Tibial artery (tissue), 4 donors: ENCODE measurements around the gene MTFR2.
"Not testable (repeated sequence)": the region's sequence is repeated elsewhere in the genome, so short reads cannot be mapped to it uniquely, and the experiment has no call there.

Experiments
- DNase-seq, 2 donors: peaks; one replicate each; pipeline ENCODE4 v3.0.0-alpha.2; 2019
- H3K27ac ChIP-seq, 2 donors: fragments of 200-600 bp; sonication (generic) in 1 of 2; 1 replicate in 1 of 2; 2 replicates in 1 of 2; pipeline ENCODE4 v1.5.1; 2018 to 2019; ENCODE audit warnings: mild to moderate bottlenecking in 1 of 2
- H3K27me3 ChIP-seq, 2 donors: fragments of 200-600 bp; sonication (generic) in 1 of 2; one replicate each; pipeline versions ENCODE4 v1.5.1 to v1.6.0; 2016 to 2019
- H3K36me3 ChIP-seq, 3 donors: fragments of 200-600 bp; sonication (generic) in 2 of 3; one replicate each; pipeline ENCODE4 v1.5.1; 2016 to 2019; ENCODE audit warnings: mild to moderate bottlenecking in 2 of 3
- H3K4me1 ChIP-seq, 4 donors: fragments of 200-600 bp; sonication (generic) in 2 of 4; 1 replicate in 3 of 4; 2 replicates in 1 of 4; pipeline ENCODE4 v1.5.1; 2016 to 2019
- H3K4me3 ChIP-seq, 2 donors: fragments of 200-600 bp; sonication (generic) in 1 of 2; 1 replicate in 1 of 2; 2 replicates in 1 of 2; pipeline ENCODE4 v1.5.1; 2018 to 2019; ENCODE audit warnings: mild to moderate bottlenecking in 2 of 2
- H3K9me3 ChIP-seq, 3 donors: fragments of 200-600 bp; sonication (generic) in 1 of 3; one replicate each; pipeline ENCODE4 v1.5.1; 2016 to 2019
- CTCF ChIP-seq, 2 experiments: fragments of 200-600 bp in 1 of 2; fragments of 450-650 bp in 1 of 2; IDR thresholded peaks; one replicate each; pipeline ENCODE4 v1.5.1; 2017 to 2019; ENCODE audit warnings: antibody characterized with exemption in 2 of 2, mild to moderate bottlenecking in 1 of 2, moderate library complexity in 1 of 2
- intact Hi-C: fragments of 100-400 bp; cut with DNase I; formaldehyde crosslinking; loops from one replicate; pipeline ENCODE4 v1.15.0; 2023; ENCODE audit warnings: low total_unique reads

Gene MTFR2

GRCh38 chr6:136226027-136226673 is 24.0 kb downstream of the MTFR2 start:
- Histone ChIP-seq H3K4me1 (peaks cover 0 to 5% (median 0%) of the 10 kb centered on the region in 4 donors), H3K36me3 (no peaks in the 10 kb centered on the region), H3K27ac (no peak overlapping the region), H3K9me3 (no peaks in the 10 kb centered on the region), H3K27me3 (no peaks in the 10 kb centered on the region), H3K4me3 (peak overlapping the region in 1 of 2 donors; percentile 37)
- DNase-seq: peak in 1 of 2 donors; percentile 48
- intact Hi-C loops: loop anchor here (5.0 to 10.0 kb wide), 2 partner anchors 691 to 719 kb away; no protein-coding TSS in a partner anchor
- peak; percentile 98 to 100 for TF ChIP-seq CTCF (IDR thresholded peaks at IDR 0.05)

- Histone ChIP-seq H3K36me3 (no peaks in the 10 kb centered on the region), H3K9me3 (no peaks in the 10 kb centered on the region), H3K27ac (no peak overlapping the region), H3K4me1 (peaks cover 0 to 2% (median 0%) of the 10 kb centered on the region in 4 donors), H3K4me3 (no peak overlapping the region), H3K27me3 (no peaks in the 10 kb centered on the region)
- TF ChIP-seq CTCF (IDR thresholded peaks at IDR 0.05): no peak
- intact Hi-C loops: loop anchor here (5.0 to 10.0 kb wide), 2 partner anchors 691 to 718 kb away; no protein-coding TSS in a partner anchor
- no peak for DNase-seq
These were observed 24.6 kb downstream of the MTFR2 start for GRCh38 chr6:136225496-136225895.

- not testable (repeated sequence) for H3K4me1 ChIP-seq, H3K36me3 ChIP-seq, H3K9me3 ChIP-seq, H3K27ac ChIP-seq, DNase-seq, H3K4me3 ChIP-seq, H3K27me3 ChIP-seq
- intact Hi-C loops: loop anchor here (5.0 to 10.0 kb wide), 2 partner anchors 690 to 718 kb away; no protein-coding TSS in a partner anchor
These were observed 25.1 kb downstream of the MTFR2 start for GRCh38 chr6:136224974-136225373.

GRCh38 chr6:136216503-136217401 is 33.4 kb downstream of the MTFR2 start:
- no peak for TF ChIP-seq CTCF (IDR thresholded peaks at IDR 0.05)

GRCh38 chr6:136213853-136214252 is 36.3 kb downstream of the MTFR2 start:
- Histone ChIP-seq H3K27me3 (no peaks in the 10 kb centered on the region), H3K4me3 (no peak overlapping the region), H3K36me3 (no peaks in the 10 kb centered on the region), H3K4me1 (no peaks in the 10 kb centered on the region), H3K9me3 (peaks cover 0 to 3% (median 0%) of the 10 kb centered on the region in 3 donors), H3K27ac (no peak overlapping the region)
- no peak for DNase-seq
- TF ChIP-seq CTCF (IDR thresholded peaks at IDR 0.05): no peak
- intact Hi-C loops: no loop called here

More at GRCh38 chr6:136216503-136217401, 33.4 kb downstream of the MTFR2 start:
- H3K9me3 ChIP-seq: peaks cover 0 to 9% (median 0%) of the 10 kb centered on the region in 3 donors
- no peak for DNase-seq
- no peaks in the 10 kb centered on the region for H3K27me3 ChIP-seq
- H3K36me3 ChIP-seq: no peaks in the 10 kb centered on the region
- H3K4me1 ChIP-seq: no peaks in the 10 kb centered on the region
- H3K27ac ChIP-seq: no peak overlapping the region
- no peak overlapping the region for H3K4me3 ChIP-seq
- intact Hi-C loops: no loop called here
